ENCODE results near the gene UBE2K.

Gene UBE2K

DNA sequence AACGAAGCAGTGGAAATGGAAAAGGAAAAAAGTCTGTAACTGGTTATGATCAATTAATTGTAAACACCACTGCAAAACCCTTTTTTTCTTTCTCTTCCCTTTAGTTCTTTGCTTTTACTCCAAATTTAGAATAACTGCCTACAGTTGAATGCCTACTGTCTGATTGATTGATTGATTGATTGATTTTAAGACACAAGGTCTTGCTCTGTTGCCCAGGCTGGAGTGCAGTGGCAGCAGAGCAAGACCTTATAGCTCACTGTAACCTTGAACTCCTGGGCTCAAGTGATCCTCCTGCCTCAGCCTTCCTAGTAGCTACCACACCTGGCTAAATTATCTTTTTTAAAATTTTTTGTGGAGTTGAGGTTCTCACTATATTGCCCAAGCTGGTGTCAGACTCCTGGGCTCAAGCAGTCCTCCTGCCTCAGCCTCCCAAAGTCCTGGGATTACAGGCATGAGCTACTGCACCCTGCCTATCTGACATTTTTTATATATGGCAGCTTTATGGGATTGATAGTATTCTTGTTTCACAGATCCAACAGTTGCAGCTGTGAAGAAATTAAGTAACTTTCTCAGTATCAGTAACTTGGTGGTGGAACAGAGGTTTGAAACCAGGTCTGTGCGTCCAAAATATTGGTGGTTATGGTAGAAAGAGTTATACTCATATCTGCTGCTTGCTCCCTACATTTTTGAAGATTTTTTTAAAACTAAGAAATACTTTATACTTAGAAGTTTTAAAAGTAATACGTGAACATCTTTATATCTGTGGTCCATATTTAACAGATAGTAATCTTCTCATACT is 12.4 kb downstream of the UBE2K start:
- Histone ChIP-seq H3K36me3 (no peaks in the 10 kb centered on the region), H3K4me1 (ENCODE audit: control insufficient read depth in 1 of 2, insufficient read depth in 1 of 2, low read depth in 1 of 2, low read length in 1 of 2) (peaks cover 13 to 18% of the 10 kb centered on the region in 2 experiments), H3K27ac (no peak overlapping the region), H3K4me3 (ENCODE audit: low read depth in 1 of 2, low read length in 1 of 2) (no peak overlapping the region), H3K27me3 (no peaks in the 10 kb centered on the region), H3K9me3 (no peaks in the 10 kb centered on the region)
- TF ChIP-seq, protein P1, sequence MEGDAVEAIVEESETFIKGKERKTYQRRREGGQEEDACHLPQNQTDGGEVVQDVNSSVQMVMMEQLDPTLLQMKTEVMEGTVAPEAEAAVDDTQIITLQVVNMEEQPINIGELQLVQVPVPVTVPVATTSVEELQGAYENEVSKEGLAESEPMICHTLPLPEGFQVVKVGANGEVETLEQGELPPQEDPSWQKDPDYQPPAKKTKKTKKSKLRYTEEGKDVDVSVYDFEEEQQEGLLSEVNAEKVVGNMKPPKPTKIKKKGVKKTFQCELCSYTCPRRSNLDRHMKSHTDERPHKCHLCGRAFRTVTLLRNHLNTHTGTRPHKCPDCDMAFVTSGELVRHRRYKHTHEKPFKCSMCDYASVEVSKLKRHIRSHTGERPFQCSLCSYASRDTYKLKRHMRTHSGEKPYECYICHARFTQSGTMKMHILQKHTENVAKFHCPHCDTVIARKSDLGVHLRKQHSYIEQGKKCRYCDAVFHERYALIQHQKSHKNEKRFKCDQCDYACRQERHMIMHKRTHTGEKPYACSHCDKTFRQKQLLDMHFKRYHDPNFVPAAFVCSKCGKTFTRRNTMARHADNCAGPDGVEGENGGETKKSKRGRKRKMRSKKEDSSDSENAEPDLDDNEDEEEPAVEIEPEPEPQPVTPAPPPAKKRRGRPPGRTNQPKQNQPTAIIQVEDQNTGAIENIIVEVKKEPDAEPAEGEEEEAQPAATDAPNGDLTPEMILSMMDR (IDR thresholded peaks at IDR 0.05), result no peak

DNA sequence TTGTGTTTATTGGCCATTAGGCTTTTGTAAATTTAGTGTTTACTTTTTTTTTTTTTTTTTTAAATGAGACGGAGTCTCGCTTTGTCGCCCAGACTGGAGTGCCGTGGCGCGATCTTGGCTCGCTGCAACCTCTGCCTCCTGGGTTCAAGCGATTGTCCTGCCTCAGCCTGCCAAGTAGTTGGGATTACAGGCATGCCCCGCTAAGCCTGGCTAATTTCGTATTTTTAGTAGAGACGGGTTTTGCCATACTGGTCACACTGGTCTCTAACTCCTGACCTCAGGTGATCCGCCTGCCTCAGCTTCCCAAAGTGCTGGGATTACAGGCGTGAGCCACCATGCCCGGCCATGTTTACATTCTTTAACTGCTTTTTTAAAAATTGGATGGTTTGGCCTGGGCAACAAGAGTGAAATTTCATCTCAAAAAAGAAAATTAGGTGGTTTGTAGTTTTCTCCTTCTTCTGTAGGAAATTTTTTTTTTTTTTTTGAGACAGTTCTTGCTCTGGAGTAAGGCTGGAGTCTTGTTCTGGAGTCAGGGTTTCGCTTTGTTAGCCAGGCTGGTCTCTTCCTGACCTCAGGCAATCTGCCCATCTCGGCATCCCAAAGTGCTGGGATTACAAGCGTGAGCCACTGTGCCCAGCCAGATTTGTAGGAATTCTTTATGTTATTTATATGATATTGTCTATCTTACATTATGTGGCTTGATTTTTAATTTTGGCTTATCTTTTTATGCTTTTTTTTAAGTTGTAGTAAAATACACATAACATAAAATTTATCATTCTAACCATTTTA is 15.1 kb downstream of the UBE2K start:
- H3K27ac ChIP-seq, result no peak overlapping the region
- H3K4me3 ChIP-seq (ENCODE audit: low read depth in 1 of 2, low read length in 1 of 2), result no peak overlapping the region
- TF ChIP-seq, protein P1 (IDR thresholded peaks at IDR 0.05), result no peak
- H3K9me3 ChIP-seq, result no peaks in the 10 kb centered on the region
- peaks cover 13 to 18% of the 10 kb centered on the region in 2 experiments for H3K4me1 ChIP-seq (ENCODE audit: control insufficient read depth in 1 of 2, insufficient read depth in 1 of 2, low read depth in 1 of 2, low read length in 1 of 2)
- H3K36me3 ChIP-seq, result peaks cover 1% of the 10 kb centered on the region
- H3K27me3 ChIP-seq, result no peaks in the 10 kb centered on the region

DNA sequence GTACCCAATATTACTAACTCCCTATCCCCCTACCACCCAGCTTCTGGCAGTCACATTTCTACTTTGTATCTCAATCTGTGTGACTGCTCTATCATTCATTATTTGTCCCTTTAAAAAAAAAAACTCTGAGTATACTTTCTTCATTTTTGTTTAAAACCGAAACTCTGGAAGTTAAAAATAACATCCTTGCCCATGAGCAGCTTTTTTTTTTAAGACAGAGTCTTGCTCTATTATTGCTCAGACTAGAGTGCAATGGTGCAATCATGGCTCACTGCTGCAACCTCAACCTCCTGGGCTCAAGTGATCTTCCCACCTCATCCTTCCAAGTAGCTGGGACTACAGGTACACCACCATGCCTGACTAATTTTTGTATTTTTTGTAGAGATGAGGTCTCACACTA is 15.8 kb downstream of the UBE2K start:
- peaks cover 13 to 18% of the 10 kb centered on the region in 2 experiments for H3K4me1 ChIP-seq (ENCODE audit: control insufficient read depth in 1 of 2, insufficient read depth in 1 of 2, low read depth in 1 of 2, low read length in 1 of 2)
- peak overlapping the region; percentile 47 for H3K27ac ChIP-seq
- no peak overlapping the region for H3K4me3 ChIP-seq (ENCODE audit: low read depth in 1 of 2, low read length in 1 of 2)
- H3K36me3 ChIP-seq, result peaks cover 8% of the 10 kb centered on the region
- TF ChIP-seq, protein P1 (IDR thresholded peaks at IDR 0.05), result no peak
- no peaks in the 10 kb centered on the region for H3K9me3 ChIP-seq
- no peaks in the 10 kb centered on the region for H3K27me3 ChIP-seq

DNA sequence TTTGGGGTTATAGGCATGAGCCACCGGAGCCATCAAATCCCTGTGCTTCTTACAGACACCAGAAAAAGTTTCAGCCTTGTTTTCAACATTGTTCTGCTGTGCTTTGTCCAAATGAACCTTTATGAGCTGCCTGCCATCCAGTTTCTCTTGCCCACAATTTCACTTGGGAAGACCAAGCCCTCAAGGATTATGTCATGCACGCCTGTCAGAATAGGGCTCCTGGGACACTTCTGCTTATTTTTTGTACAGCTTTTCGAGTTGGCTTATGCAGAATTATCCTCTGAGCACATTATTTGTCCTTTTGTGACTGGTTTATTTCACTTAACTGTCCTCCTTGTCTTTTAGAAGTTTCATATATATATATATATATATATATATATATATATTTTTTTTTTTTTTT is 16.2 kb downstream of the UBE2K start:
- peak overlapping the region; percentile 47 for H3K27ac ChIP-seq
- H3K9me3 ChIP-seq, result no peaks in the 10 kb centered on the region
- H3K27me3 ChIP-seq, result no peaks in the 10 kb centered on the region
- H3K4me3 ChIP-seq (ENCODE audit: low read depth in 1 of 2, low read length in 1 of 2), result no peak overlapping the region
- peaks cover 8% of the 10 kb centered on the region for H3K36me3 ChIP-seq
- H3K4me1 ChIP-seq (ENCODE audit: control insufficient read depth in 1 of 2, insufficient read depth in 1 of 2, low read depth in 1 of 2, low read length in 1 of 2), result peaks cover 13 to 18% of the 10 kb centered on the region in 2 experiments
- TF ChIP-seq, protein P1 (IDR thresholded peaks at IDR 0.05), result no peak

DNA sequence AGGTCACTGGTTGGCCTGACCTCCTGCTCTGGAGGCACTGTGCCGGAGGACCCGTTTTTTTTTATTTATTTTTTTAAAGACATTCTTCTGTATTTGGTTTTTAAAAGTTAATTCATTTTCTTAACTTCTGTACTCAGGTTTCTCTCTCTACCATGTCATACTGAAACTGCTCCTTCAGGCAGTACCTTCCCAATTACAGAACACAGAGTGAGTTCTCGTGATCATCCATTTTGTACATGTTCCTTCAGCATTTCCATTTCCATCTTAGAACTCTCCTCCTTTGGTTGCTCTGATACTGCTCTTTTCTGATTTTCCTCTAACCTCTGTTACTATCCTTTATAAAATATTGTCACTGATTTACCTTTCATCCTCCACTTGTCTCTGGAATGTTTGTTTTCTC is 17.9 kb downstream of the UBE2K start:
- TF ChIP-seq, protein P1 (IDR thresholded peaks at IDR 0.05), result no peak
- Histone ChIP-seq H3K9me3 (no peaks in the 10 kb centered on the region), H3K4me3 (ENCODE audit: low read depth in 1 of 2, low read length in 1 of 2) (no peak overlapping the region), H3K27me3 (no peaks in the 10 kb centered on the region), H3K4me1 (ENCODE audit: control insufficient read depth in 1 of 2, insufficient read depth in 1 of 2, low read depth in 1 of 2, low read length in 1 of 2) (peaks cover 13 to 18% of the 10 kb centered on the region in 2 experiments), H3K27ac (no peak overlapping the region), H3K36me3 (peaks cover 8% of the 10 kb centered on the region)

All from neutrophil (primary cell).